ENCODE results near the gene MYBPHL.
A peak's percentile ranks its signal among the peaks of the same experiment; 100 is the strongest.

The MYBPHL gene

DNA sequence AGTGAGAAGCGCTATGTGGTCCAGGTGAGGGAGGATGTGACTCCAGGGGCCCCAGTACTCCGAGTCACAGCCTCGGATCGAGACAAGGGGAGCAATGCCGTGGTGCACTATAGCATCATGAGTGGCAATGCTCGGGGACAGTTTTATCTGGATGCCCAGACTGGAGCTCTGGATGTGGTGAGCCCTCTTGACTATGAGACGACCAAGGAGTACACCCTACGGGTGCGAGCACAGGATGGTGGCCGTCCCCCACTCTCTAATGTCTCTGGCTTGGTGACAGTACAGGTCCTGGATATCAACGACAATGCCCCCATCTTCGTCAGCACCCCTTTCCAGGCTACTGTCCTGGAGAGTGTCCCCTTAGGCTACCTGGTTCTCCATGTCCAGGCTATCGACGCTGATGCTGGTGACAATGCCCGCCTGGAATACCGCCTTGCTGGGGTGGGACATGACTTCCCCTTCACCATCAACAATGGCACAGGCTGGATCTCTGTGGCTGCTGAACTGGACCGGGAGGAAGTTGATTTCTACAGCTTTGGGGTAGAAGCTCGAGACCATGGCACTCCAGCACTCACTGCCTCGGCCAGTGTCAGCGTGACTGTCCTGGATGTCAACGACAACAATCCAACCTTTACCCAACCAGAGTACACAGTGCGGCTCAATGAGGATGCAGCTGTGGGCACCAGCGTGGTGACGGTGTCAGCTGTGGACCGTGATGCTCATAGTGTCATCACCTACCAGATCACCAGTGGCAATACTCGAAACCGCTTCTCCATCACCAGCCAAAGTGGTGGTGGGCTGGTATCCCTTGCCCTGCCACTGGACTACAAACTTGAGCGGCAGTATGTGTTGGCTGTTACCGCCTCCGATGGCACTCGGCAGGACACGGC lies 55.3 kb downstream of the MYBPHL start:
- H3K36me3 ChIP-seq (ENCODE audit: control insufficient read depth, insufficient read depth, low read length) = peaks cover 14% of the 10 kb centered on the region

DNA sequence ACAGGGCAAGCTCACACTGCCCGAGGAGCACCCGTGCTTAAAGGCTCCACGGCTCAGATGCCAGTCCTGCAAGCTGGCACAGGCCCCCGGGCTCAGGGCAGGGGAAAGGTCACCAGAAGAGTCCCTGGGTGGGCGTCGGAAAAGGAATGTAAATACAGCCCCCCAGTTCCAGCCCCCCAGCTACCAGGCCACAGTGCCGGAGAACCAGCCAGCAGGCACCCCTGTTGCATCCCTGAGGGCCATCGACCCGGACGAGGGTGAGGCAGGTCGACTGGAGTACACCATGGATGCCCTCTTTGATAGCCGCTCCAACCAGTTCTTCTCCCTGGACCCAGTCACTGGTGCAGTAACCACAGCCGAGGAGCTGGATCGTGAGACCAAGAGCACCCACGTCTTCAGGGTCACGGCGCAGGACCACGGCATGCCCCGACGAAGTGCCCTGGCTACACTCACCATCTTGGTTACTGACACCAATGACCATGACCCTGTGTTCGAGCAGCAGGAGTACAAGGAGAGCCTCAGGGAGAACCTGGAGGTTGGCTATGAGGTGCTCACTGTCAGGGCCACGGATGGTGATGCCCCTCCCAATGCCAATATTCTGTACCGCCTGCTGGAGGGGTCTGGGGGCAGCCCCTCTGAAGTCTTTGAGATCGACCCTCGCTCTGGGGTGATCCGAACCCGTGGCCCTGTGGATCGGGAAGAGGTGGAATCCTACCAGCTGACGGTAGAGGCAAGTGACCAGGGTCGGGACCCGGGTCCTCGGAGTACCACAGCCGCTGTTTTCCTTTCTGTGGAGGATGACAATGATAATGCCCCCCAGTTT lies 56.1 kb downstream of the MYBPHL start:
- Histone ChIP-seq H3K4me3 (ENCODE audit: insufficient read depth, low read depth, low read length) (peak overlapping the region; percentile 46), H3K27ac (ENCODE audit: insufficient read depth, low read depth, low read length, poor library complexity, severe bottlenecking) (no peak overlapping the region), H3K9me3 (ENCODE audit: control insufficient read depth, low read length) (no peaks in the 10 kb centered on the region), H3K4me1 (ENCODE audit: control insufficient read depth, insufficient read depth, low read length) (peaks cover 34% of the 10 kb centered on the region), H3K36me3 (ENCODE audit: control insufficient read depth, insufficient read depth, low read length) (peaks cover 14% of the 10 kb centered on the region), H3K27me3 (ENCODE audit: control insufficient read depth, insufficient read depth, low read length, poor library complexity, severe bottlenecking) (peaks cover 12% of the 10 kb centered on the region)
- 94% methylated on average over 33 of the region's 33 CpGs for WGBS, 2 experiments

More for the DNA sequence above, 55.3 kb downstream of the MYBPHL start:
- Histone ChIP-seq H3K27ac (ENCODE audit: insufficient read depth, low read depth, low read length, poor library complexity, severe bottlenecking) (no peak overlapping the region), H3K4me1 (ENCODE audit: control insufficient read depth, insufficient read depth, low read length) (peaks cover 41% of the 10 kb centered on the region), H3K4me3 (ENCODE audit: insufficient read depth, low read depth, low read length) (no peak overlapping the region), H3K27me3 (ENCODE audit: control insufficient read depth, insufficient read depth, low read length, poor library complexity, severe bottlenecking) (peaks cover 12% of the 10 kb centered on the region), H3K9me3 (ENCODE audit: control insufficient read depth, low read length) (no peaks in the 10 kb centered on the region)
- 96 to 97% methylated on average over 32 of the region's 32 CpGs for WGBS, 2 experiments

DNA sequence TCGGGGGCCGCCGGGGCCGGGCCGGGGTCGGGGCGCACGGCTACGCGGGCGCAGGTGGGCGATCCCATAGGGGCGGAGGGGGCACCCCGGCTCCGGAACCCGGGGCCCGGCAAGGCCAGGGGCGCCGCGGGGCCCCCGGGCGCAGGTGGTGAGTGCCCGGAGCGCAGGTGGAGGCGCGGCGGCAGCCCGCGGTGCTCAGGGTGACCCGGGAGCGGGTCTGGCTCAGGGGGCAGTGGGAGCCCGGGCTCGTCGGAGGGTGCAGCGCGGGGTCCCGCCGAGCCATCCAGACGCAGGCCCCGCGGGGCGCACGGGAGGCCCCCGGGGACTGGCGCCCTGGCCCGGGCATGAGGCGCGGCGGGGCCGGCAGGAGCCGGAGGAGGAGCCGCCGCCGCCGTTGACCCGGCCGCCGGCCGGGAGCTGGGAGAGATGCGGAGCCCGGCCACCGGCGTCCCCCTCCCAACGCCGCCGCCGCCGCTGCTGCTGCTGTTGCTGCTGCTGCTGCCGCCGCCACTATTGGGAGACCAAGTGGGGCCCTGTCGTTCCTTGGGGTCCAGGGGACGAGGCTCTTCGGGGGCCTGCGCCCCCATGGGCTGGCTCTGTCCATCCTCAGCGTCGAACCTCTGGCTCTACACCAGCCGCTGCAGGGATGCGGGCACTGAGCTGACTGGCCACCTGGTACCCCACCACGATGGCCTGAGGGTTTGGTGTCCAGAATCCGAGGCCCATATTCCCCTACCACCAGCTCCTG lies 57.0 kb downstream of the MYBPHL start:
- no peaks in the 10 kb centered on the region for H3K9me3 ChIP-seq (ENCODE audit: control insufficient read depth, low read length)
- peaks cover 26% of the 10 kb centered on the region for H3K4me1 ChIP-seq (ENCODE audit: control insufficient read depth, insufficient read depth, low read length)
- peaks cover 14% of the 10 kb centered on the region for H3K36me3 ChIP-seq (ENCODE audit: control insufficient read depth, insufficient read depth, low read length)
- peak overlapping the region; percentile 46 for H3K4me3 ChIP-seq (ENCODE audit: insufficient read depth, low read depth, low read length)
- H3K27me3 ChIP-seq (ENCODE audit: control insufficient read depth, insufficient read depth, low read length, poor library complexity, severe bottlenecking) = peaks cover 12% of the 10 kb centered on the region
- 3% methylated on average over 80 of the region's 80 CpGs for WGBS, 2 experiments
- no peak overlapping the region for H3K27ac ChIP-seq (ENCODE audit: insufficient read depth, low read depth, low read length, poor library complexity, severe bottlenecking)

DNA sequence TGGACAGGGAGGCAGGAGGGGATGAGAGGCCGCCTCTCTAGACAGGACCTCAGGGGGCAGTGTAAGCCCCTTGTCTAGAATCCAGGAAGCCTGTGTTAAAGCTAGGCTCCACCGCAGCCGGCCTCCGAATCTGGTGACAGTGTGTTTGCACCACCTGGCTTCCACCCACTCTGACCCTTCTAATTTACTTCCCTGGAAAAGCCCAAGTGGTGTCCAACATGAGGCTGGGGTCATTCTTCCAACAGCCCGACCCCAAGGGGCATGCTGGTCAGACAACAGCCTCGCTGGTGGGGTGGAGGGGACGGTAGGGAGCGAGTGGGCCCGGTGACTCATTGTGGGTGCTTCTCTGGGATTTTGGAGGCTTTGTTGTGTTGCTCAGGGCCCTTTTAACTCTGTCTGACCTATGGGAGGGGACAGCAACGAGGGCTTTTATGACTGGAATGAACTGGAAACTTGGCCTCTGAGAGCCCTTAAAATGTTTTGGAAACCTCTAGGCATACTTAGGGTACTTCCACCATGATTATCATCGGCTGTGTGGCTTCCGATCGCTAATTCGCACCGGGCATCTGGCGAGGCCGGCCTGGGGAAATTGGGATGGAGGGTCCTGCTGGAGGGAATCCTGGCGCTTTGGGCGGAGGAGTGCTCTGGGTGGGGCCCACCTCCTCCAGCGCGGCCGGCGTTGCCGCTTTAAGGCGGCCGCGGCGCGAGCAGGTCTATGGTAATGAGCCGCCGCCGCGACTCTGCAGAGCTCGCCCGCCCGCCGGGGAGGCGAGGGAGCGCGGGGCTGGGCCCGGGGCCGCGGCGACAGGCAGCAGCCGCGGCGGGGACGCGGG lies 57.8 kb downstream of the MYBPHL start, which contains the start of gene CELSR2:
TSS of gene CELSR2 (plus strand) at position 743 of the 833 bp plus-strand sequence. CDS start 541 bp downstream, outside the sequence.
- Histone ChIP-seq H3K27ac (ENCODE audit: insufficient read depth, low read depth, low read length, poor library complexity, severe bottlenecking) (no peak within 1 kb of the TSS), H3K36me3 (ENCODE audit: control insufficient read depth, insufficient read depth, low read length) (peaks cover 14% of the 10 kb centered on the region), H3K4me1 (ENCODE audit: control insufficient read depth, insufficient read depth, low read length) (peaks cover 17% of the 10 kb centered on the region), H3K27me3 (ENCODE audit: control insufficient read depth, insufficient read depth, low read length, poor library complexity, severe bottlenecking) (peaks cover 12% of the 10 kb centered on the region), H3K4me3 (ENCODE audit: insufficient read depth, low read depth, low read length) (peak within 1 kb of the TSS; percentile 46), H3K9me3 (ENCODE audit: control insufficient read depth, low read length) (no peaks in the 10 kb centered on the region)
- 9 to 11% methylated on average over 49 of the region's 49 CpGs for WGBS, 2 experiments

- peaks cover 11% of the 10 kb centered on the region for H3K4me1 ChIP-seq (ENCODE audit: control insufficient read depth, insufficient read depth, low read length)
- no peaks in the 10 kb centered on the region for H3K9me3 ChIP-seq (ENCODE audit: control insufficient read depth, low read length)
- H3K36me3 ChIP-seq (ENCODE audit: control insufficient read depth, insufficient read depth, low read length) = peaks cover 14% of the 10 kb centered on the region
- no peak overlapping the region for H3K4me3 ChIP-seq (ENCODE audit: insufficient read depth, low read depth, low read length)
- H3K27me3 ChIP-seq (ENCODE audit: control insufficient read depth, insufficient read depth, low read length, poor library complexity, severe bottlenecking) = peaks cover 12% of the 10 kb centered on the region
- H3K27ac ChIP-seq (ENCODE audit: insufficient read depth, low read depth, low read length, poor library complexity, severe bottlenecking) = no peak overlapping the region
- WGBS, 2 experiments = 78 to 83% methylated on average over 7 of the region's 7 CpGs
These were observed 58.4 kb downstream of the MYBPHL start for GRCh38 chr1:109248444-109248796.

DNA sequence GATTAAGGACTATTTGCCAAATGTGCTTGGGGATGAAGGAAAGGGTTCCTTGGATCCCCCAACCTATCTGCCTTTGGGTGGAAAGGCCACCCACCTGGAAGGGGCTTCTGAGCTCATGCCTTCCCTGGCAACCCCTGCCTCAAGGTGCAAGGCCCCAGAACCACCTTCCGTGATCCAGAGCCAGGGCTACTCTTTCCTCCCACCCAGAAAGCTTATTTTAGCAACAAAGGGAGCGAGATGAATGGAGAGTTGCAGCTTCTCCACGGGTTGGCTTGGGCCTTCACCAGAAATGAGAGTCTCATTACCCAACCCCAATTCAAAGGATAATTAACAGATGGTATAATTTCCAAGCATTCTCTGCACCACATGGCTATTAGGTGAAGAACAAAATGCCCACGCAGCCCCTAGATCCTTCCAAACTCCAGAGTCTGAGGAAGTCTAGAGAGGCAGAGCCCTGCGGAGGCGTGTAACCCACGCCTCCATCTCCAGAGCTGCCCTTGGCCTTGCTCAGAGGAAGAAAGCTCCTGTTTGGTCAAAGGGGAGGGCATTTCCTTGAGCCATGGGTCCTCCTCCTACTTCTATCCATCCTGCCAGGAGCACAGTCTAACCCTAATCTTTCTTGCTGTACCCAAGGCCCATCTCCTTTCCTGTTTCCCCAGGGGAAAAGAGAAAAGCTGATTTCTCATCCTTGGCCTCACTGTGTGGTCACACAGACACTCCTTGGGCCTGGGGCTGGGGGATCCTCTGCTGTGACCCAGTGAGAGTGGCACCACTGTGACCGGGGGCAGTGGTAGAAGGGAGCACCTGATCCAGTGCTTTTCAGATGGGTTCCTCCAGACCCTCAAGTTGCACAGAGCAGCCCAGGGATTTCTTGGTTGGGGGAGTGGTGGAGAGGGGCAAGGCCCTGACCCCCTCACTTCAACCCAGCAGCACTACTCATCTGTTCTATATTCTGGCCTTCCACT lies 59.1 kb downstream of the MYBPHL start:
- Histone ChIP-seq H3K4me1 (ENCODE audit: control insufficient read depth, insufficient read depth, low read length) (peaks cover 7% of the 10 kb centered on the region), H3K9me3 (ENCODE audit: control insufficient read depth, low read length) (no peaks in the 10 kb centered on the region), H3K27ac (ENCODE audit: insufficient read depth, low read depth, low read length, poor library complexity, severe bottlenecking) (no peak overlapping the region), H3K4me3 (ENCODE audit: insufficient read depth, low read depth, low read length) (no peak overlapping the region), H3K36me3 (ENCODE audit: control insufficient read depth, insufficient read depth, low read length) (peaks cover 14% of the 10 kb centered on the region), H3K27me3 (ENCODE audit: control insufficient read depth, insufficient read depth, low read length, poor library complexity, severe bottlenecking) (peaks cover 12% of the 10 kb centered on the region)
- 85 to 86% methylated on average over 8 of the region's 8 CpGs for WGBS, 2 experiments

DNA sequence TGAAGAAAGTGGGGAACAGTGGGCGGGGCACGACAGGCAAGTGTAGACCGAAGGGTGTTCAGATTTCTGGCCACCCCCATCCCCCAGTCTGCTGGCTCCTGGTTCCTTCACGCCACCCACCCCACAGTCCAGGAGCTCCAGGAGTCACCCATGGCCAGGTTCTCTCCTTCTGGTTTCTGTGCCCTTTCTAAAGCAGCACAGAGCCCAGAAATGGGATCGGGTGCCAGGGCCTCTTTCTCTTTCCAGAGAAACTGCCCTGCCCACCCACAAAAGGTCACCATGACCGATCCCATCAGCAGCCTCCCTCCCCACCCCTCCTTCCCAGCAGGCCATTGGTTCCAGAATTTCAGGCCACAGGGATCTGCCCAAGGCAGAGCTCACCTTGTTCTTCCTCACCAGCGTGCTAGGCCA lies 60.7 kb downstream of the MYBPHL start:
- 87 to 90% methylated on average over 7 of the region's 7 CpGs for WGBS, 2 experiments
- H3K4me1 ChIP-seq (ENCODE audit: control insufficient read depth, insufficient read depth, low read length) = peaks cover 18% of the 10 kb centered on the region
- H3K4me3 ChIP-seq (ENCODE audit: insufficient read depth, low read depth, low read length) = no peak overlapping the region
- no peaks in the 10 kb centered on the region for H3K36me3 ChIP-seq (ENCODE audit: control insufficient read depth, insufficient read depth, low read length)
- H3K27me3 ChIP-seq (ENCODE audit: control insufficient read depth, insufficient read depth, low read length, poor library complexity, severe bottlenecking) = peaks cover 12% of the 10 kb centered on the region
- no peak overlapping the region for H3K27ac ChIP-seq (ENCODE audit: insufficient read depth, low read depth, low read length, poor library complexity, severe bottlenecking)
- H3K9me3 ChIP-seq (ENCODE audit: control insufficient read depth, low read length) = no peaks in the 10 kb centered on the region

DNA sequence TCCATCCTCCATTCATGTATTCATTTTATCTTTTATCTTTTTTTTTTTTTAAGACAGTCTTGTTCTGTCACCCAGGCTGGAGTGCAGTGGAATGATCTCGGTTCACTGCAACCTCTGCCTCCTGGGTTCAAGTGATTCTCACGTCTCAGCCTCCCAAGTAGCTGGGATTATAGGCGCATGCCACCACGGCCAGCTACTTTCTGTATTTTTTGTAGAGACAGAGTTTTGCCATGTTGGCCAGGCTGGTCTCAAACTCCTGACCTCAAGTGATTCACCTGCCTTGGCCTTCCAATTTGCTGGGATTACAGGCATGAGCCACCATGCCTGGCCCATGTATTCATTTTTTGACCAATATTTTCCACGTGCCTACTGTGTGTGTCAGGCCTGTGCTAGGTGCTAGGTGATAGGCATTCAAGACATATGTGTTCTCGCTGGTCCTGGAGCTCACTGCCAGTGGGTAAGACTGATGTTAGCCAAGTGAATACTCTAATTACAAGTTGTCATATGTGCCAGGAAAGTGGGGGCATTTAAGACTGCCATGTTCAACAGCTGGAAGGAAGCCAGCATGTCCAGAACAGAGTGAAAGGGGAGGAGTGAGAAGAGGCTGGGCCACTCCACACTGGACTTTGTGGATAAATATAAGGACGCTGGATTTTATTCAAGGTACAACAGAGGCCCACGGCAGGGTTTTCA lies 62.8 kb downstream of the MYBPHL start:
- 93% methylated on average over 8 of the region's 8 CpGs for WGBS, 2 experiments
- no peak overlapping the region for H3K4me3 ChIP-seq (ENCODE audit: insufficient read depth, low read depth, low read length)
- H3K27me3 ChIP-seq (ENCODE audit: control insufficient read depth, insufficient read depth, low read length, poor library complexity, severe bottlenecking) = peaks cover 8% of the 10 kb centered on the region
- peaks cover 24% of the 10 kb centered on the region for H3K4me1 ChIP-seq (ENCODE audit: control insufficient read depth, insufficient read depth, low read length)
- no peaks in the 10 kb centered on the region for H3K9me3 ChIP-seq (ENCODE audit: control insufficient read depth, low read length)
- H3K36me3 ChIP-seq (ENCODE audit: control insufficient read depth, insufficient read depth, low read length) = peaks cover under 1% of the 10 kb centered on the region
- no peak overlapping the region for H3K27ac ChIP-seq (ENCODE audit: insufficient read depth, low read depth, low read length, poor library complexity, severe bottlenecking)

Data from ectodermal cell (in vitro differentiated cells).